NCI-H1436 treated with DMSO at 0.1 percent for 48 hours (cell line): ENCODE results near the gene MCM9.

Source experiments
- DNase-seq: peaks from one replicate; lab custom pipeline; 2025; lab: John Stamatoyannopoulos, UW

The MCM9 gene

GRCh38 chr6:118932421-118932820 lies 2.5 kb downstream of the MCM9 start:
- DNase-seq, result no peak

- DNase-seq, result no peak
Observed at GRCh38 chr6:118931436-118931835, 3.5 kb downstream of the MCM9 start.

- no peak for DNase-seq
Observed at GRCh38 chr6:118930680-118931079, 4.3 kb downstream of the MCM9 start.

- no peak for DNase-seq
Observed at GRCh38 chr6:118923035-118923434, 11.9 kb downstream of the MCM9 start.

GRCh38 chr6:118921084-118921483 lies 13.9 kb downstream of the MCM9 start:
- no peak for DNase-seq

GRCh38 chr6:118918329-118918725 lies 16.6 kb downstream of the MCM9 start:
- DNase-seq, result no peak

GRCh38 chr6:118917546-118918328 lies 17.2 kb downstream of the MCM9 start:
- no peak for DNase-seq

- no peak for DNase-seq
Observed at GRCh38 chr6:118914598-118914997, 20.4 kb downstream of the MCM9 start.

GRCh38 chr6:118913161-118913560 lies 21.8 kb downstream of the MCM9 start:
- DNase-seq, result no peak

GRCh38 chr6:118912646-118913045 lies 22.3 kb downstream of the MCM9 start:
- DNase-seq, result no peak

- DNase-seq, result no peak
Observed at GRCh38 chr6:118908441-118908840, 26.5 kb downstream of the MCM9 start.

GRCh38 chr6:118905851-118906250 lies 29.1 kb downstream of the MCM9 start:
- no peak for DNase-seq

GRCh38 chr6:118905084-118905483 lies 29.9 kb downstream of the MCM9 start:
- DNase-seq, result no peak

GRCh38 chr6:118903691-118904090 lies 31.3 kb downstream of the MCM9 start:
- DNase-seq, result no peak

- no peak for DNase-seq
Observed at GRCh38 chr6:118903138-118903537, 31.8 kb downstream of the MCM9 start.

- no peak for DNase-seq
Observed at GRCh38 chr6:118902726-118903125, 32.2 kb downstream of the MCM9 start.

- no peak for DNase-seq
Observed at GRCh38 chr6:118899948-118900347, 35.0 kb downstream of the MCM9 start.

- no peak for DNase-seq
Observed at GRCh38 chr6:118897386-118897785, 37.6 kb downstream of the MCM9 start.

GRCh38 chr6:118896339-118897136 lies 38.4 kb downstream of the MCM9 start:
- DNase-seq, result no peak

- no peak for DNase-seq
Observed at GRCh38 chr6:118895859-118896258, 39.1 kb downstream of the MCM9 start.

GRCh38 chr6:118895261-118895560 lies 39.7 kb downstream of the MCM9 start:
- DNase-seq, result no peak

- DNase-seq, result no peak
Observed at GRCh38 chr6:118894425-118895260, 40.3 kb downstream of the MCM9 start.
